CD4-positive, alpha-beta T cell treated with Interferon alpha-2 for 1 hour (primary cell): Measurements from ENCODE around the gene PLD4.
"Not testable (repeated sequence)": the region's sequence is repeated elsewhere in the genome, so short reads cannot be mapped to it uniquely, and the experiment has no call there.

Experiments
- DNase-seq, 2 donors: peaks; one replicate each; pipeline ENCODE4 v3.0.0-alpha.2; 2020 to 2022

The PLD4 gene

GRCh38 chr14:104924421-104925213, at the start of gene PLD4:
Gene PLD4 (plus strand): TSS chr14:104924879. CDS start chr14:104927141, 2,262 bp downstream.
- DNase-seq: peak in 1 of 2 donors; percentile 22

- no peak for DNase-seq
Observed at GRCh38 chr14:104875412-104875751, 49.3 kb upstream of the PLD4 start.

- DNase-seq: no peak
Observed at GRCh38 chr14:104875811-104876210, 48.9 kb upstream of the PLD4 start.

GRCh38 chr14:104876251-104876699, 48.4 kb upstream of the PLD4 start:
- peak; percentile 11 to 35 for DNase-seq

- no peak for DNase-seq
Observed at GRCh38 chr14:104877066-104877805, 47.4 kb upstream of the PLD4 start.

GRCh38 chr14:104877806-104878550, 46.7 kb upstream of the PLD4 start:
- DNase-seq: no peak

- no peak for DNase-seq
Observed at GRCh38 chr14:104878582-104878981, 46.1 kb upstream of the PLD4 start.

- DNase-seq: no peak
Observed at GRCh38 chr14:104879201-104879982, 45.3 kb upstream of the PLD4 start.

- DNase-seq: no peak
Observed at GRCh38 chr14:104879983-104880565, 44.6 kb upstream of the PLD4 start.

- no peak for DNase-seq
Observed at GRCh38 chr14:104880584-104881210, 44.0 kb upstream of the PLD4 start.

GRCh38 chr14:104881369-104881979, 43.2 kb upstream of the PLD4 start:
- no peak for DNase-seq

GRCh38 chr14:104882325-104882973, 42.2 kb upstream of the PLD4 start:
- DNase-seq: no peak

GRCh38 chr14:104882991-104883660, 41.6 kb upstream of the PLD4 start:
- DNase-seq: no peak

GRCh38 chr14:104883681-104884361, 40.9 kb upstream of the PLD4 start:
- no peak for DNase-seq

- not testable (repeated sequence) for DNase-seq
Observed at GRCh38 chr14:104884381-104884780, 40.3 kb upstream of the PLD4 start.

- DNase-seq: no peak
Observed at GRCh38 chr14:104885031-104885972, 39.4 kb upstream of the PLD4 start.

GRCh38 chr14:104885973-104886689, 38.5 kb upstream of the PLD4 start:
- DNase-seq: no peak
